ENCODE measurements around the gene TULP3. TPM values are rescaled to one million over a fixed set of nuclear protein-coding genes. Genes with fewer than 3 reads are reported as not detected.

Gene TULP3
- total and polyA plus RNA-seq, 10 of the 15 experiments (the other 5 are each of a cell fraction or from before 2014, with no cell fraction given), result 3.1 to 10.4 (median 8.1) TPM

DNA sequence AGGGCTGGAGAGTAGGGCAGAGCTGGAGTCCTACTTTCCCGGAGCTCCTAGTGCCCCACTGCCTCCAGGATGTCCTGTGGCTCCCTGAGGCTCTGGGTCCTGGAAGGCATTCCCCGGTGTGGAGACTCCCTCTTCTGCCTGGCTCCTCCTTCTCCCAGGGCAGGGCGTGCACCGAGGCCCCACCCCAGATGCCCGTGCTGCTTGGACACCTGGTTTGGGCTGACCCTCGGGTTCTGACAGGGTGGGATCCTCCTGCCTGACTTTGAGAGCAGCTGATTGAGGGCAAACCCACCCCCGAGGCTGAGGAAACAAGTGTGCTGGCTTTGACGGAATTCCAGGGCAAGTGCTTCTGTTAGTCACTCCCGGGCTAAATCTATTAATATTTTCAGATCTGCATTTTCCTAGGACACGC is 83.9 kb downstream of the TULP3 start:
- FAIRE-seq, result no peak
- BruUV-seq (replicated peaks), result no TSS peak

More for the DNA sequence above, 83.9 kb downstream of the TULP3 start:
- Histone ChIP-seq H3K9me3 (replicated peaks; ENCODE audit: control insufficient read depth, insufficient read depth, low read length) (no peaks in the 10 kb centered on the region), H3K4me2 (ENCODE audit: control insufficient read depth, insufficient read depth) (no peak overlapping the region), H3K79me2 (ENCODE audit: control insufficient read depth, insufficient read depth, low read length) (no peaks in the 10 kb centered on the region), H3K9ac (ENCODE audit: control insufficient read depth, insufficient read depth, low read length) (no peak overlapping the region), H3K4me1 (ENCODE audit: control insufficient read depth, insufficient read depth, low read length) (no peaks in the 10 kb centered on the region), H2AFZ (ENCODE audit: control insufficient read depth, low read depth, low read length) (no peak overlapping the region), H3K27me3 (replicated peaks in 1 of 2; ENCODE audit: control insufficient read depth in 2 of 2, insufficient read depth in 2 of 2, low read length in 1 of 2) (no peaks in the 10 kb centered on the region), H3K4me3 (no peak overlapping the region), H3K36me3 (ENCODE audit: control insufficient read depth in 2 of 2, insufficient read depth in 2 of 2, low read length in 1 of 2) (no peaks in the 10 kb centered on the region), H4K20me1 (ENCODE audit: control insufficient read depth, insufficient read depth) (no peaks in the 10 kb centered on the region), H3K27ac (ENCODE audit: control insufficient read depth, insufficient read depth) (no peak overlapping the region)
- TF ChIP-seq SUZ12 (IDR thresholded peaks at IDR 0.05; ENCODE audit: unreplicated experiment), result no peak
- no peak for TF ChIP-seq FOXK2 (IDR thresholded peaks at IDR 0.05)
- TF ChIP-seq RELB (IDR thresholded peaks at IDR 0.05; ENCODE audit: low read depth), result no peak
- no peak for TF ChIP-seq NFYA (IDR thresholded peaks at IDR 0.05; ENCODE audit: borderline replicate concordance, low read depth, low read length)
- TF ChIP-seq SMAD1 (IDR thresholded peaks at IDR 0.05; ENCODE audit: low read depth, partially characterized antibody), result no peak
- TF ChIP-seq JUND (IDR thresholded peaks at IDR 0.05; ENCODE audit: low read depth, low read length), result no peak
- no peak for TF ChIP-seq BCLAF1 (IDR thresholded peaks at IDR 0.05)
- ChIA-PET RAD21 (ENCODE audit: unreplicated experiment) (no interaction called here), POLR2A (no interaction called here), SMC1A (ENCODE audit: uncharacterized antibody, unreplicated experiment) (no interaction called here), CTCF (no interaction called here)
- in situ Hi-C loops (cut with MboI) (no loop called here), intact Hi-C loops (cut with micrococcal nuclease; ENCODE audit: unreplicated experiment) (no loop called here)
- ATAC-seq, result no peak
- no peak for DNase-seq (ENCODE audit: low read depth, low spot score)
- WGBS (ENCODE audit: insufficient coverage, insufficient replicate concordance, low lambda C conversion rate, missing lambda C conversion rate), result 40% methylated on average over 10 of the region's 10 CpGs
